CD4-positive, CD25-positive, alpha-beta regulatory T cell (primary cell): ENCODE data around the gene MTFMT. TPM values are rescaled to one million over a fixed set of nuclear protein-coding genes. Genes with fewer than 3 reads are reported as not detected.
"Not testable (repeated sequence)": the region's sequence is repeated elsewhere in the genome, so short reads cannot be mapped to it uniquely, and the experiment has no call there.

ENCODE experiments used
- ATAC-seq, 2 donors: fragments of 150-1000 bp; cut with Tn5 transposase; one replicate each; pipeline ENCODE4 v1.10.0; 2021; ENCODE audit warnings: low read depth in 2 of 2, moderate number of reproducible peaks in 2 of 2, moderate library complexity in 1 of 2
- DNase-seq, 3 donors: peaks; one replicate each; pipeline versions ENCODE4 v3.0.0 to v3.0.0-alpha.2; 2012 to 2022; ENCODE audit warnings: mixed read lengths in 1 of 3
- H3K27ac ChIP-seq: one replicate; pipeline ENCODE4 v1.7.0; 2013; ENCODE audit warnings: mild to moderate bottlenecking, low read length; ENCODE audit not compliant: insufficient read depth, poor library complexity, severe bottlenecking
- H3K27me3 ChIP-seq: one replicate; pipeline ENCODE4 v1.7.0; 2013; ENCODE audit warnings: low read length; ENCODE audit not compliant: control insufficient read depth, insufficient read depth
- H3K36me3 ChIP-seq: one replicate; pipeline ENCODE4 v1.7.0; 2013; ENCODE audit warnings: mild to moderate bottlenecking, low read length, moderate library complexity; ENCODE audit not compliant: control insufficient read depth, insufficient read depth
- H3K4me1 ChIP-seq: 2 replicates; pipeline ENCODE4 v1.7.0; 2013; ENCODE audit warnings: mild to moderate bottlenecking, low read length; ENCODE audit not compliant: insufficient read depth, control insufficient read depth, poor library complexity, severe bottlenecking
- H3K4me3 ChIP-seq: one replicate; pipeline ENCODE4 v1.7.0; 2013; ENCODE audit warnings: low read depth, mild to moderate bottlenecking, low read length, moderate library complexity
- H3K9me3 ChIP-seq, 2 experiments: 1 replicate in 1 of 2; 2 replicates in 1 of 2; pipeline ENCODE4 v1.7.0; 2013; ENCODE audit warnings: low read length in 2 of 2, mild to moderate bottlenecking in 1 of 2, moderate library complexity in 1 of 2; ENCODE audit not compliant: control insufficient read depth in 2 of 2
- H3K27ac Mint-ChIP-seq, 3 donors: one replicate each; pipeline ENCODE4 v1.8.0; 2020 to 2022; ENCODE audit warnings: mild to moderate bottlenecking in 3 of 3, mixed read lengths in 3 of 3, moderate library complexity in 2 of 3
- H3K27me3 Mint-ChIP-seq: one replicate; pipeline ENCODE4 v1.8.0; 2022; ENCODE audit warnings: mild to moderate bottlenecking, mixed read lengths
- H3K36me3 Mint-ChIP-seq: one replicate; pipeline ENCODE4 v1.8.0; 2020; ENCODE audit warnings: mixed read lengths
- H3K4me1 Mint-ChIP-seq, 4 donors: one replicate each; pipeline ENCODE4 v1.8.0; 2020 to 2022; ENCODE audit warnings: mixed read lengths in 4 of 4, mild to moderate bottlenecking in 1 of 4
- H3K4me3 Mint-ChIP-seq, 4 donors: one replicate each; pipeline ENCODE4 v1.8.0; 2020 to 2022; ENCODE audit warnings: mild to moderate bottlenecking in 4 of 4, mixed read lengths in 4 of 4, moderate library complexity in 3 of 4
- H3K9me3 Mint-ChIP-seq, 7 donors: one replicate each; pipeline ENCODE4 v1.8.0; 2020 to 2022; ENCODE audit warnings: mixed read lengths in 7 of 7, mild to moderate bottlenecking in 3 of 7, moderate library complexity in 2 of 7
- polyA plus RNA-seq, 4 donors: library from polyadenylated mRNA; unstranded; fragments of 300-500 nt; fragmentation: Illumina TruSeq; gene quantifications; one replicate each; pipeline ENCODE4 v1.2.3, GENCODE V29; 2021
- total RNA-seq: library from RNA; stranded (reverse); gene quantifications from one replicate; pipeline ENCODE4 v1.2.3, GENCODE V29; 2022

The MTFMT gene
- total and polyA plus RNA-seq, 5 donors from 2014 or later: 6.1 to 26.9 (median 18.7) TPM

GRCh38 chr15:65051266-65051665 lies 21.8 kb upstream of the MTFMT start:
- Histone ChIP-seq H3K4me3 (no peak overlapping the region), H3K27me3 (no peaks in the 10 kb centered on the region), H3K4me1 (peaks cover 10% of the 10 kb centered on the region), H3K27ac (no peak overlapping the region), H3K9me3 (no peaks in the 10 kb centered on the region), H3K36me3 (no peaks in the 10 kb centered on the region)
- no peak for ATAC-seq
- Mint-ChIP-seq H3K36me3 (no peaks in the 10 kb centered on the region), H3K27ac (no peak overlapping the region), H3K4me3 (no peak overlapping the region), H3K4me1 (peaks cover 0 to 16% (median 10%) of the 10 kb centered on the region in 4 donors), H3K9me3 (no peaks in the 10 kb centered on the region), H3K27me3 (peaks cover 10% of the 10 kb centered on the region)
- no peak for DNase-seq

GRCh38 chr15:65050270-65050669 lies 20.8 kb upstream of the MTFMT start:
- Histone ChIP-seq H3K9me3 (no peaks in the 10 kb centered on the region), H3K4me3 (no peak overlapping the region), H3K36me3 (no peaks in the 10 kb centered on the region), H3K4me1 (peaks cover 10% of the 10 kb centered on the region), H3K27ac (no peak overlapping the region), H3K27me3 (no peaks in the 10 kb centered on the region)
- peaks cover 10% of the 10 kb centered on the region for H3K27me3 Mint-ChIP-seq
- no peaks in the 10 kb centered on the region for H3K36me3 Mint-ChIP-seq
- no peak for ATAC-seq
- no peak for DNase-seq
- peak overlapping the region; percentile 1 to 83 (median 44) for H3K4me3 Mint-ChIP-seq
- H3K4me1 Mint-ChIP-seq: peaks cover 0 to 16% (median 10%) of the 10 kb centered on the region in 4 donors
- H3K27ac Mint-ChIP-seq: peak overlapping the region in 2 of 3 donors; percentile 0 to 17
- no peaks in the 10 kb centered on the region for H3K9me3 Mint-ChIP-seq

DNA sequence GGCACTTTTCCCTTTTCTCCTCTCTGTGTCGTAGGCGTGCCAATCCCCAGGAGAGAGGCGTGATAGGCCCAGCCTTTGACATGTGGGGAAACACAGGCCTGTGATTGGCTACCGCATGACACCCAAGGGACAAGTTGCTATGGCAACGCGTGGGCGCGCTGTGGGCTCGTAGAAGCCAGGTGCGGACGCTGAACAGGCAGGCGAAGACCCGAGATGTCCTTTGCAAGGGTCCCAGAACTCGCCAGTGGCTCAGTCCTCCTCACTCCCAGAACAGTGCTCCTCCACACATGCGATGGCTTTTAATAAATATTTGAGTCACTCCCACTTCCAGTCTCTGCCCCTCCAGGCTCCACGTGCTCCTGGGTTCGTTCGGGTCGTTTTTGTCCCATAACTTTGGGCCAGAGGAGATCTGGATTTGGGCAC lies 20.0 kb upstream of the MTFMT start:
- peak overlapping the region; percentile 62 for H3K4me3 ChIP-seq
- Mint-ChIP-seq H3K4me1 (peaks cover 0 to 16% (median 10%) of the 10 kb centered on the region in 4 donors), H3K27ac (peak overlapping the region in 2 of 3 donors; percentile 0 to 77), H3K4me3 (peak overlapping the region in 3 of 4 donors; percentile 70 to 83 (median 78)), H3K9me3 (no peaks in the 10 kb centered on the region), H3K27me3 (peaks cover 10% of the 10 kb centered on the region), H3K36me3 (no peaks in the 10 kb centered on the region)
- DNase-seq (peak; percentile 80 to 90 (median 81)), ATAC-seq (peak; percentile 91 to 96)
- H3K4me1 ChIP-seq: peaks cover 10% of the 10 kb centered on the region
- H3K36me3 ChIP-seq: no peaks in the 10 kb centered on the region
- H3K9me3 ChIP-seq: no peaks in the 10 kb centered on the region
- H3K27ac ChIP-seq: no peak overlapping the region
- no peaks in the 10 kb centered on the region for H3K27me3 ChIP-seq

- H3K4me3 ChIP-seq: no peak overlapping the region
- H3K27me3 ChIP-seq: no peaks in the 10 kb centered on the region
- Mint-ChIP-seq H3K9me3 (no peaks in the 10 kb centered on the region), H3K27ac (peak overlapping the region in 1 of 3 donors; percentile 17), H3K36me3 (peaks cover under 1% of the 10 kb centered on the region), H3K4me3 (no peak overlapping the region), H3K4me1 (peaks cover 0 to 16% (median 10%) of the 10 kb centered on the region in 4 donors), H3K27me3 (peaks cover 10% of the 10 kb centered on the region)
- no peak for ATAC-seq
- H3K9me3 ChIP-seq: no peaks in the 10 kb centered on the region
- H3K4me1 ChIP-seq: peaks cover 10% of the 10 kb centered on the region
- H3K27ac ChIP-seq: no peak overlapping the region
- H3K36me3 ChIP-seq: no peaks in the 10 kb centered on the region
- DNase-seq: no peak
These were observed 18.8 kb upstream of the MTFMT start for GRCh38 chr15:65048241-65048640.

DNA sequence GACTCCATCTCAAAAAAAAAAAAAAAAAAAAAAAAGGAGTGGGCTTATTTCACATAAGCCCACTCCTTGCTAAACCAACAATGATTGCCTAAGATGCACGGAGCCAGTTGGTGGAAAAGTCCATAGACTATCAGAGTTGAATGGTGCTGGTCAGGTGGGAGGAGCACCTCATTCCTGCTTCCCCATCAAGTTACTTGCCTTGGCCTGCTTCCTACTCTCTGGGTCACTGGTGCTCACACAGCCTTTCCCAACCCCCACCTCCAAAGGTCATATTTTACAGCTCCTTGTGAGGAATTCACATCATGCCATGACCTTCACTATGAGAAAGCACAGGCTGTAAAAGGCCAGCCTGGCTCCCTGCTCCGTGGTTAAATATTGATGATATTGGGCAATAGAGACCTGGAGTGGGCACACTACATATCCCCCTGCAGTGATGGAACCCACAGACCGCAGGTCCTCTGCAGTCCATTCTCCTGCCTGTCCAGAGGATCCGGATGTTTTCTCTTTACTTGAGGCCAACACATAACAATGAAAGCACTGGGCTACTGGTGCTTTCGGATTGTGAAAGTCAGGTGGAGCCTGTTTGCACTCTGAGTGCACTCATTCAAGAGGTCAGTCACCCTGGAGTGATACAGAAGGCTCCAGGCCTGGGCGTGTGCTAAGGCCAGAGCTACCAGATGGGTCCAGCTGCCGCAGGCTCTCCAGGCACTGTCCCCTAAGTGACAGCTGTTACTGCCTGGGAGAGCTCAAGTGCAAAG lies 15.5 kb upstream of the MTFMT start, which contains the start of gene SLC51B:
Gene SLC51B (plus strand): TSS at position 664 of the 758 bp plus-strand sequence. CDS start 4,618 bp downstream, outside the sequence.
- H3K9me3 ChIP-seq: no peaks in the 10 kb centered on the region
- DNase-seq (no peak), ATAC-seq (no peak)
- H3K27me3 Mint-ChIP-seq: peaks cover 14% of the 10 kb centered on the region
- H3K4me3 ChIP-seq: no peak within 1 kb of the TSS
- H3K27ac Mint-ChIP-seq: no peak within 1 kb of the TSS
- no peaks in the 10 kb centered on the region for H3K9me3 Mint-ChIP-seq
- H3K36me3 Mint-ChIP-seq: peaks cover 3% of the 10 kb centered on the region
- H3K27ac ChIP-seq: no peak within 1 kb of the TSS
- no peaks in the 10 kb centered on the region for H3K36me3 ChIP-seq
- H3K4me3 Mint-ChIP-seq: no peak within 1 kb of the TSS
- H3K27me3 ChIP-seq: no peaks in the 10 kb centered on the region
- H3K4me1 Mint-ChIP-seq: peaks cover 0 to 12% (median 6%) of the 10 kb centered on the region in 4 donors
- H3K4me1 ChIP-seq: peaks cover 10% of the 10 kb centered on the region

DNA sequence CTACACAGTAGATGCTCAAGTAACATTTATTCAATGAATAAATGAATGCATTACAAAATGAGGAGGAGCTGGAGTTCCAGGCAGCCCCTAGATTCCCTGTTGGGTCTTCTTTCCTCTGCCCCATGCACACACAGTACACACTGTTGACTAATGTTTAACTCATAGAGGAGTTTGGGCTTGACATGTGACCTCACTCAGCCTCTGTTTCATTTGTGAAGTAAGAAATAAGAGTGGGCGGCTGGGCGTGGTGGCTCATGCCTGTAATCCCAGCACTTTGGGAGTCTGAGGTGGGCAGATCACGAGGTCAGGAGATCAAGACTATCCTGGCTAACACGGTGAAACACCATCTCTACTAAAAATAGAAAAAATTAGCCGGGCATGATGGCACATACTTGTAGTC lies 14.8 kb upstream of the MTFMT start:
- not testable (repeated sequence) for H3K9me3 Mint-ChIP-seq, H3K9me3 ChIP-seq, H3K27ac ChIP-seq, H3K36me3 Mint-ChIP-seq, ATAC-seq, DNase-seq, H3K4me1 Mint-ChIP-seq, H3K4me3 Mint-ChIP-seq, H3K36me3 ChIP-seq, H3K4me3 ChIP-seq, H3K4me1 ChIP-seq, H3K27me3 ChIP-seq, H3K27me3 Mint-ChIP-seq, H3K27ac Mint-ChIP-seq

DNA sequence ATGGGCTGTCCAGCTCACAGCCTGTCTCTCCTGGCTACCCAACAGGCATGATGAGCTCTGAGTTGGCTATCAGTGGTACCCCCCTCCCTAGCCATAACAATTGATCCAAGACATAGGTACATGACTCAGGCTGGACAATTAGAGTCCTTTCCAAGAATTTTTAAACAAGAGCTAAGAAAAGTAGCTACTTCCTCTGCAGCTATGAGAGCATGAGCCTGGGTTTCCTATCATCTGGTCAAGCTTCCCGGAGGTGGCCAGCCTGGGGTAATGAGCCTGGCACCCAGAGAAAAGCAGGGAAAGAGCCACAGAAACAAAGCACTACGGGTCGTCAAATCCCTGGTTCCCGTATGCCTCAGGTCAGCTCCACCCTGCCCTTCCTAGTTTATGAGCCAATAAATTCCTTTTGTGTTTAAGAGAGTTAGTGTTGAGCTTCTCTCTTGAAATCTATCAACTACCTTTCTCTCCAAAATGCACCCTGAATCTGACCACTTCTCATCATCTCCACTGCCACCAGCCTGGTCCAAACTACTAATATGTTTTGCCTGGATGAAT lies 13.4 kb upstream of the MTFMT start:
- H3K36me3 Mint-ChIP-seq: peaks cover 3% of the 10 kb centered on the region
- Histone ChIP-seq H3K36me3 (no peaks in the 10 kb centered on the region), H3K4me1 (no peaks in the 10 kb centered on the region), H3K27me3 (peaks cover 4% of the 10 kb centered on the region), H3K4me3 (no peak overlapping the region), H3K9me3 (no peaks in the 10 kb centered on the region), H3K27ac (no peak overlapping the region)
- no peak overlapping the region for H3K4me3 Mint-ChIP-seq
- peaks cover 17% of the 10 kb centered on the region for H3K27me3 Mint-ChIP-seq
- ATAC-seq (no peak), DNase-seq (no peak)
- no peak overlapping the region for H3K27ac Mint-ChIP-seq
- H3K4me1 Mint-ChIP-seq: no peaks in the 10 kb centered on the region
- no peaks in the 10 kb centered on the region for H3K9me3 Mint-ChIP-seq
